RWPE2 (cell line): ENCODE results near the gene FNDC8.

Source experiments
- ATAC-seq: fragments of 200-7000 bp; cut with Tn5 transposase; 3 replicates; pipeline ENCODE4 v1.9.1; 2021; ENCODE audit warnings: low read depth
- DNase-seq: peaks from one replicate; pipeline ENCODE4 v3.0.0-alpha.2; 2020; ENCODE audit warnings: low spot score
- H3K27ac ChIP-seq: fragments of 450-650 bp; 2 replicates; pipeline ENCODE4 v1.5.1; 2017; ENCODE audit warnings: mild to moderate bottlenecking; ENCODE audit not compliant: poor library complexity, severe bottlenecking
- H3K27me3 ChIP-seq: fragments of 250-450 bp; sonication (Bioruptor Pico); 2 replicates; pipeline ENCODE4 v1.5.1; 2021; ENCODE audit warnings: mild to moderate bottlenecking, moderate library complexity; ENCODE audit not compliant: insufficient read depth, poor library complexity, severe bottlenecking
- H3K36me3 ChIP-seq: fragments of 250-450 bp; sonication (Bioruptor Pico); 2 replicates; pipeline ENCODE4 v1.5.1; 2020; ENCODE audit warnings: low read depth, mild to moderate bottlenecking, moderate library complexity
- H3K4me1 ChIP-seq: fragments of 250-450 bp; sonication (Bioruptor Pico); 2 replicates; pipeline ENCODE4 v1.5.1; 2021; ENCODE audit warnings: mild to moderate bottlenecking, moderate library complexity; ENCODE audit not compliant: insufficient read depth, poor library complexity, severe bottlenecking
- H3K4me3 ChIP-seq: fragments of 250-450 bp; sonication (Bioruptor Pico); 2 replicates; pipeline ENCODE4 v1.5.1; 2021; ENCODE audit warnings: mild to moderate bottlenecking, moderate library complexity; ENCODE audit not compliant: severe bottlenecking
- H3K9me3 ChIP-seq: fragments of 250-450 bp; sonication (Bioruptor Pico); 2 replicates; pipeline ENCODE4 v1.5.1; 2021; ENCODE audit warnings: mild to moderate bottlenecking, moderate library complexity; ENCODE audit not compliant: severe bottlenecking
- TF ChIP-seq, protein P1 (sequence below): fragments of 450-650 bp; IDR thresholded peaks from one replicate; pipeline ENCODE4 v1.5.1; 2017; ENCODE audit warnings: mild to moderate bottlenecking, moderate library complexity; ENCODE audit not compliant: poor library complexity, severe bottlenecking

Gene FNDC8

DNA sequence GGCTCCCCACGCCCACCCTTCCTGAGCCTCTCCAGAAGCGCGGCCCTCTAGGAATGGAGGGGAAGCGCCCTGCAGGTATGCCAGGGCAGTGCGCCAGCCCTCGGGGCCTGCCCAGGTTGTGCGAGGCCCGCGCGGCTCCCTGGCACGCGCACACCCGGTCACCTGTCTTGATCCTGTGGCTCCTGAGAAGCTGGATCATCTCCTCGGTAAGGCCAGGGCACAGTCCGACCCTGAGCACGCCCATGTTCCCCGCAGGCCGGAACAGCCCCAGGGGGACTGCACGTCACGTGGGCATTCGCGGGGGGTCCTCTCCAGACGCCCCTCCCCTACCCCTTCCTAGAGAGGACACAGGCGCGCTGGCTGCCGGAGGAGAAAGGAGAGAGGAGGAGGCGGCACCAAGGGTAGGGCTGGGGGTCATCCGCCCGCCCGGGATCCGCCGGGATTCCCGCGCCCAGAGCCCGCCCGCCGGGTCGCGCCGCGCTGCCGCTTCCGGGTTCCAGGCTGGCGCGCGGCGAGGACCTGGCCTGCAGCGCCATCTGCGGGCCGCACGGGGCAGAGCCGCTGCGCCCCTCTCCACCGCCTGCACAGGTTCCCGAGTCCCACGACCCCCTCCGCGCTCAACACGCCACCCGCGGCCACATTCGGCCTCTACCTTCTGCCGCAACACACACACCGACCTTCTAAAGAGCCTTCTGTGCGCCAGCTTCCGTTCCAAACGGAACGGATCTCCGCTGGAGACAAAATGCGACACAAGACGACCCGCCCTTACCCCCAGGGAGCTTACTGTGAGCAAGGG, 1.8 kb upstream of the FNDC8 start, which contains the start of gene RAD51D:
TSS of gene RAD51D (minus strand) at position 491 of the 796 bp plus-strand sequence. CDS start at position 244, 247 bp downstream.
- peak within 1 kb of the TSS; percentile 19 for H3K27ac ChIP-seq
- ATAC-seq (peak; percentile 84), DNase-seq (no peak)
- TF ChIP-seq, protein P1, sequence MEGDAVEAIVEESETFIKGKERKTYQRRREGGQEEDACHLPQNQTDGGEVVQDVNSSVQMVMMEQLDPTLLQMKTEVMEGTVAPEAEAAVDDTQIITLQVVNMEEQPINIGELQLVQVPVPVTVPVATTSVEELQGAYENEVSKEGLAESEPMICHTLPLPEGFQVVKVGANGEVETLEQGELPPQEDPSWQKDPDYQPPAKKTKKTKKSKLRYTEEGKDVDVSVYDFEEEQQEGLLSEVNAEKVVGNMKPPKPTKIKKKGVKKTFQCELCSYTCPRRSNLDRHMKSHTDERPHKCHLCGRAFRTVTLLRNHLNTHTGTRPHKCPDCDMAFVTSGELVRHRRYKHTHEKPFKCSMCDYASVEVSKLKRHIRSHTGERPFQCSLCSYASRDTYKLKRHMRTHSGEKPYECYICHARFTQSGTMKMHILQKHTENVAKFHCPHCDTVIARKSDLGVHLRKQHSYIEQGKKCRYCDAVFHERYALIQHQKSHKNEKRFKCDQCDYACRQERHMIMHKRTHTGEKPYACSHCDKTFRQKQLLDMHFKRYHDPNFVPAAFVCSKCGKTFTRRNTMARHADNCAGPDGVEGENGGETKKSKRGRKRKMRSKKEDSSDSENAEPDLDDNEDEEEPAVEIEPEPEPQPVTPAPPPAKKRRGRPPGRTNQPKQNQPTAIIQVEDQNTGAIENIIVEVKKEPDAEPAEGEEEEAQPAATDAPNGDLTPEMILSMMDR: peak; percentile 96
- peaks cover 2% of the 10 kb centered on the region for H3K4me1 ChIP-seq
- no peaks in the 10 kb centered on the region for H3K9me3 ChIP-seq
- H3K4me3 ChIP-seq: peak within 1 kb of the TSS; percentile 52
- no peaks in the 10 kb centered on the region for H3K36me3 ChIP-seq
- no peaks in the 10 kb centered on the region for H3K27me3 ChIP-seq

DNA sequence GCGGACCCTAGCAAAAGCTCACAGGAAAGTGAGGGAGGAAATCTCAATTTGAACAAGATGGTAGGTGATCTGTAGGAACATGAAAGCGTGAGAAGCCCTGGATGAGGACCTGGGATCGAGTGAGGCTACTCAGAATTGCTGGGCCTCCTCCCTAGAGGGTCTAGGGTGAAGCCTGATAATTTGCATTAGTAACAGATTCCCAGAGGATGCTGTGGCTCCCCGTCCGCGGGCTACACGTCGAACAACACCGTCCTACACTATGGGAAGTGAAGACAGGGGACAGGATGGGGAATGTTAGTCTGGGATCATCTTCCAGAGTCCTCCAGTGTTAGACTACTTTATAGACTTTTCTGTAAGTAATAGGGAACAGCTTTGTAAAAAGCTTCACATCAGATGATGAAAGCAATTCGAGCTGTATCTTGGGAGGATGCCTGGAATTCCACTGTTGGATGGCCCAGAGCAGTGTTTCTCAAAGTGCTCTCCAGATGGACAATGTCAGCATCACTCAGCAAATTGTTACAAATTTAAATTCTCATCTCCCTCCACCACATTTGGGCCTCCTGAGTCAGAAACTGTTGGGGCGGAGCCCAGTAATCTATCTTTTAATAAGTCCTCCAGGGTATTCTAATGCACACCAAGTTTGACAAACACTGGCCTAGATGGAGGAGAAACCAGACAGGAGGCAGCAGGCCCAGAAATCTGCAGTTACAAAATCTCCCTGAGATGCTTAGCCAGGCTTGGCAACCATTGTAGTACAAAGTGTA, 6.5 kb downstream of the FNDC8 start:
- H3K27ac ChIP-seq: no peak overlapping the region
- H3K36me3 ChIP-seq: peaks cover 14% of the 10 kb centered on the region; the same call in 1 of the 2 replicates
- H3K4me1 ChIP-seq: no peaks in the 10 kb centered on the region
- no peaks in the 10 kb centered on the region for H3K9me3 ChIP-seq
- no peak for ATAC-seq
- H3K4me3 ChIP-seq: no peak overlapping the region
- TF ChIP-seq, protein P1: no peak
- DNase-seq: no peak
- H3K27me3 ChIP-seq: no peaks in the 10 kb centered on the region

DNA sequence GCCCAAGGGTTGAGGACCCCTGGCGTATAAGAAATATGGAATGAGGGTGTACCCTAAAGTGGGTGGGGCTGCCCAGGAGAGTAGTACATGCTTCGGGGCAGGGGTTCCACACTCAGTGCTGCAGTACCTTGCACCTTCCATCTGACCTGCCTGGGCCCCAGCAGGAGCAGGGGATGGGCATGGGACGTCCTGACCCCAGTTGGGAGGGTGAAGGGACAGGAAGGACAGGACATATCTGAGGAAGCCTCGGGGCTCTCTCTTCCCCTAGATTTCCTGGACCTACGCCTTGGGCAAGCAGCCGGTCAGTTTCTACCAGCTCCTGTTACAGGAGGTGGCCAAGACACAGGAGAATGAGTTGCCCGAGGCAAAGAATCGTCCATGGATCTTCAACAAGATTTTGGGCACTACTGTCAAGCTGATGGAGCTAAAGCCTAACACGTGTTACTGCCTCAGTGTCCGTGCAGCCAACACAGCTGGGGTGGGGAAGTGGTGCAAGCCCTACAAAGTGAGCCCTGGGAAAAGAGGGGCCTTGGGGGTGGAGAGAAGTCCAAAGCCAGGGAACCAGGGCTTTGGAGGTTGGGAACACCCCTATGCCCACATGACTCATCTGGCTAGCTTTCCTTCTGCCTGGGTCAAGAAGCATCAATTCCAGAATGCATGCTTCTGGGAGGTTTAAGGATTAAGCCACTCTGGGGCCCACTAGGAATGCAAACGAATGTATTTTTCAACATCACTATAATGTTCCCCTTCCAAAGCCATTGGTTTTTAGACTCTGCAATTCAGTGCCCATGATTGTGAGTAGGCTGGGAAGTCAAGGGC, 7.9 kb downstream of the FNDC8 start:
- no peaks in the 10 kb centered on the region for H3K4me1 ChIP-seq
- no peak overlapping the region for H3K27ac ChIP-seq
- H3K4me3 ChIP-seq: no peak overlapping the region
- no peak for ATAC-seq
- no peak for DNase-seq
- no peaks in the 10 kb centered on the region for H3K27me3 ChIP-seq
- no peaks in the 10 kb centered on the region for H3K9me3 ChIP-seq
- peaks cover 28% of the 10 kb centered on the region for H3K36me3 ChIP-seq
- TF ChIP-seq, protein P1: no peak

DNA sequence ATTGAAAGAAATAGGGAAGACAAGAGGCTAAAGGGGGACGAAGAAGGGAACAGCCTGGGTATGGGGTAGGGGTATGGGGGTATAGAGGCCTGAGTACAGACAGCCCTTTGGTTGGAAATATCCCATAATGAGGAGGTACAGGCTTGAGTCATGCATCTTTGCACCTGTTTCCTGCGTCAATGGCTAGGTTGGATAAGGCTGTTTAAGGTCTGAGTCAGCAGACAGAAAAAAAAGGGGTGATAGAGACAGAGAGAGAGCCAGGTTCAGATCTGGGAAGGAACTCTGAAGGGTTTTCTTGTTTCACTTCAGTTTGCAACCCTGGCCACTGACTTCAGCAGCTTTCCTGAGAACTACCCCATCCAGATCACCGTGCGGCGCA, 8.5 kb downstream of the FNDC8 start:
- TF ChIP-seq, protein P1: no peak
- Histone ChIP-seq H3K27ac (no peak overlapping the region), H3K4me1 (no peaks in the 10 kb centered on the region), H3K36me3 (peaks cover 34% of the 10 kb centered on the region), H3K27me3 (no peaks in the 10 kb centered on the region), H3K4me3 (no peak overlapping the region), H3K9me3 (no peaks in the 10 kb centered on the region)
- DNase-seq (no peak), ATAC-seq (peak; percentile 29; the same call in 1 of the 3 replicates)
